Urinary bladder (tissue), 4 donors: ENCODE measurements around the gene SDCCAG8. TPM values are rescaled to one million over a fixed set of nuclear protein-coding genes. Genes with fewer than 3 reads are reported as not detected.

ENCODE experiments used
- DNase-seq: peaks from one replicate; pipeline ENCODE4 v3.0.0-alpha.2; 2015; ENCODE audit errors: extremely low spot score
- H3K27ac ChIP-seq: one replicate; pipeline ENCODE4 v1.5.1; 2013; ENCODE audit warnings: low read depth, mild to moderate bottlenecking, moderate library complexity
- H3K36me3 ChIP-seq: one replicate; pipeline ENCODE4 v1.6.1; 2013; ENCODE audit warnings: mild to moderate bottlenecking, moderate library complexity; ENCODE audit not compliant: insufficient read depth
- H3K4me1 ChIP-seq: one replicate; pipeline ENCODE4 v1.6.1; 2013; ENCODE audit warnings: mild to moderate bottlenecking, moderate library complexity; ENCODE audit not compliant: insufficient read depth
- H3K4me3 ChIP-seq: one replicate; pipeline ENCODE4 v1.5.1; 2013; ENCODE audit warnings: low read depth, low read length
- WGBS: extraction: QIAGEN DNeasy Blood & Tissue Kit; methylation state at CpG from one replicate; pipeline ENCODE4 v1.1.7; 2013; 5-methylcytosine and 5-hydroxymethylcytosine counted together
- polyA plus RNA-seq: library from polyadenylated mRNA; stranded (reverse); fragments of 200-250 nt; gene quantifications from one replicate; pipeline ENCODE4 v1.2.3, GENCODE V29; 2013
- total RNA-seq: library from RNA; depleted of rRNA; stranded (reverse); fragments of >200 nt; gene quantifications from one replicate; pipeline ENCODE4 v1.2.3, GENCODE V29; 2014
- donor health status: healthy with polysubstance abuse.
- donor health status: healthy.

Gene SDCCAG8
- total and polyA plus RNA-seq, 2 donors, result 19.0 to 85.5 TPM

GRCh38 chr1:243260221-243260880 lies 4.5 kb downstream of the SDCCAG8 start:
- H3K4me3 ChIP-seq, result no peak overlapping the region
- WGBS, result 61% methylated on average over 4 of the region's 4 CpGs
- no peak for DNase-seq
- H3K36me3 ChIP-seq, result no peaks in the 10 kb centered on the region
- no peak overlapping the region for H3K27ac ChIP-seq
- H3K4me1 ChIP-seq, result no peaks in the 10 kb centered on the region

GRCh38 chr1:243261390-243261789 lies 5.5 kb downstream of the SDCCAG8 start:
- Histone ChIP-seq H3K36me3 (no peaks in the 10 kb centered on the region), H3K27ac (no peak overlapping the region), H3K4me1 (no peaks in the 10 kb centered on the region), H3K4me3 (no peak overlapping the region)
- WGBS, result 76% methylated on average over 1 of the region's 1 CpG
- no peak for DNase-seq

DNA sequence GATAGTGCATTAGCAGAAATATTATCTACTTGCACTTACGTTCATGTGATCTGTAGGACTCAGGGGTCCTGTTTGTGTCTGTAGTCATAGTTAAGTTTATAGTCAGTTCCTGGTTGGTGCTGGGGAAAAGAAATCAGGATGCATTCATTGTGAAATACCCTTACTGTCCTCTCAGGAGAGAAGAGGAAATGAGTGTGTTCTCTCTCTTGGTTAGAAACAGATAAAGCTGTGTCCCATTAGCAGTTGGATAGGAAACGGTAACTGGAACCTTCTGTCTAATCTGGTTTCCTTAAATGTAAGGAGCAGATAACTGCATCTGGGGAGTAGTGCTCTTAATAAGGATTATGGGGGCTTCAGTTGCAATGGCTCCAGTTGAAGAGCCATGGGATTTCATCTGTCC lies 8.9 kb downstream of the SDCCAG8 start:
- Histone ChIP-seq H3K27ac (no peak overlapping the region), H3K4me3 (no peak overlapping the region), H3K4me1 (no peaks in the 10 kb centered on the region), H3K36me3 (peaks cover 1% of the 10 kb centered on the region)
- WGBS, result 61% methylated on average over 2 of the region's 2 CpGs
- DNase-seq, result no peak

GRCh38 chr1:243266231-243266630 lies 10.4 kb downstream of the SDCCAG8 start:
- DNase-seq, result no peak
- WGBS, result 94% methylated on average over 4 of the region's 4 CpGs
- peaks cover 1% of the 10 kb centered on the region for H3K36me3 ChIP-seq
- no peak overlapping the region for H3K4me3 ChIP-seq
- H3K27ac ChIP-seq, result no peak overlapping the region
- no peaks in the 10 kb centered on the region for H3K4me1 ChIP-seq

DNA sequence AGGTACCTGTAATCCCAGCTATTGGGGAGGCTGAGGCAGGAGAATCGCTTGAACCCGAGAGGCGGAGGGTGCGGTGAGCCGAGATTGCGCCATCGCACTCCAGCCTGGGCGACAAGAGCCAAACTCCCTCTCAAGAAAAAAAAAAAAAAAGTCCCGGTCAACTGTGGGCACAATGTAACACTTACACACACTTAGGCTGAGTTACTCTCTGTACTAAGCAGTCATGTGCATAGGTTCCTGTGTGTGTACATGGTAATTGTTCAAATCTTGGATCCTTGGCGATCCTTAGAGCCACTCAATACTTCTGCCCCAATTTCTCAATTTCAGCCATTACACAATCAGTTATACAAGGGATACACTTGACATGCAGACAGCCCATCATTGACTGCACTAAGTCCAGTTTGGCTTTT lies 11.6 kb downstream of the SDCCAG8 start:
- H3K36me3 ChIP-seq, result peaks cover 1% of the 10 kb centered on the region
- 87% methylated on average over 10 of the region's 10 CpGs for WGBS
- no peak overlapping the region for H3K4me3 ChIP-seq
- H3K4me1 ChIP-seq, result no peaks in the 10 kb centered on the region
- DNase-seq, result no peak
- H3K27ac ChIP-seq, result no peak overlapping the region

DNA sequence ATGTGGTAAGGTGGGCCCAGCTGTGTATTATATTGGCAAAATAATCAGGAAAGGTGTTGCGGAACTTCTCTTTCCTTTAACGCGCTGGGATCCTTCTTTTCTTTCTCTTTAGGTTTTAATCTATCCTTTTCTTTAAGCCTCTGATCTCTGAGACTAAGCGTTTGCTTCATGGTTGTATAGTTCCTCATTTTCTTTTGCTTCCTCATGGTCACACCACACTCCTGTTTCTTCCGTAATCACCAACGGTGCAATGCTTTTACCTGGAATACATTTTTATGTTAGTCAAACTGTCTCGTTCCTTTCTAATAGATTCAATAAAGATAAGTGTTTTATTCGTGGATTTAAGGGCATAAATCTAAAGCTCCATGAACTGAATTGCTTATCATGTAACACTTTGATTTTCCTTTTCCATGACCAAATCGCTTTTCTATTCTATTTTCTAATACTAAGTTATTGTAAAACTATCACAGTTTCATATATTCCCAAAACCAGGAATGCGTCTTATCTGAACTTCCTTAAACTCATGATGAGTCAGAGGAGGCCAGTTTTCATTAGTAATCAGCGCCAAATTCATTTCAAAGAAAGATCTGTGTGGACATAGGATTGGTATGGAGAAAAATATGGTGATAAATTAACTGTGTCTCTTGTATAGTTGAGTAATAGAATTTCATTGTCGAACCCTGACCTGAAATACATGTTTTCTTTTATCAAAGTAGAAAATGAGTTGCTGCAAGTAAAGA lies 12.2 kb downstream of the SDCCAG8 start:
- DNase-seq, result no peak
- Histone ChIP-seq H3K4me3 (no peak overlapping the region), H3K4me1 (no peaks in the 10 kb centered on the region), H3K27ac (no peak overlapping the region), H3K36me3 (peaks cover 1% of the 10 kb centered on the region)
- 42% methylated on average over 12 of the region's 12 CpGs for WGBS

GRCh38 chr1:243268751-243269460 lies 13.1 kb downstream of the SDCCAG8 start:
- no peak overlapping the region for H3K4me3 ChIP-seq
- H3K36me3 ChIP-seq, result peaks cover 1% of the 10 kb centered on the region
- no peak for DNase-seq
- 65% methylated on average over 13 of the region's 13 CpGs for WGBS
- H3K4me1 ChIP-seq, result no peaks in the 10 kb centered on the region
- H3K27ac ChIP-seq, result no peak overlapping the region

DNA sequence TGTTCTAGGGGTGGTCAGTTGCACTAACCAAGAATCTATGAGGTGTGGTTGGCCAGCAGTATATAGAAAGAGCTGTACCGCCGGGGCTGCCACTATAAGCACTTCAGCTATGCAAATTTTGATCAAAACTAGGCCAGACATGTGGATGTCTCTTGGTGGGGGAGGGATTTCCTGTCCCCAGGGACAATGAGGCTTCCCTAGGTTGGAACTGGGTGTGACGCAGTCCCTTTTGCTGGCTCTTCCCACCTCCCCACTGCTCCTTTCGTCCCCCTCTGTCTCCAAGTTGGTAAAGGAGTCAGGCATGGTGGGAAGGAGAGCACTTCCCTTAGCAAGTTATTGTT lies 13.6 kb downstream of the SDCCAG8 start:
- Histone ChIP-seq H3K4me1 (no peaks in the 10 kb centered on the region), H3K36me3 (peaks cover 1% of the 10 kb centered on the region), H3K4me3 (no peak overlapping the region), H3K27ac (no peak overlapping the region)
- WGBS, result 86% methylated on average over 4 of the region's 4 CpGs
- DNase-seq, result no peak

GRCh38 chr1:243270097-243270864 lies 14.4 kb downstream of the SDCCAG8 start:
- Histone ChIP-seq H3K36me3 (peaks cover 1% of the 10 kb centered on the region), H3K27ac (no peak overlapping the region), H3K4me1 (no peaks in the 10 kb centered on the region), H3K4me3 (no peak overlapping the region)
- 72% methylated on average over 6 of the region's 6 CpGs for WGBS
- DNase-seq, result no peak

GRCh38 chr1:243271996-243272395 lies 16.2 kb downstream of the SDCCAG8 start:
- H3K4me3 ChIP-seq, result no peak overlapping the region
- H3K27ac ChIP-seq, result no peak overlapping the region
- H3K4me1 ChIP-seq, result no peaks in the 10 kb centered on the region
- no peak for DNase-seq
- H3K36me3 ChIP-seq, result no peaks in the 10 kb centered on the region
- WGBS, result 73% methylated on average over 1 of the region's 1 CpG

DNA sequence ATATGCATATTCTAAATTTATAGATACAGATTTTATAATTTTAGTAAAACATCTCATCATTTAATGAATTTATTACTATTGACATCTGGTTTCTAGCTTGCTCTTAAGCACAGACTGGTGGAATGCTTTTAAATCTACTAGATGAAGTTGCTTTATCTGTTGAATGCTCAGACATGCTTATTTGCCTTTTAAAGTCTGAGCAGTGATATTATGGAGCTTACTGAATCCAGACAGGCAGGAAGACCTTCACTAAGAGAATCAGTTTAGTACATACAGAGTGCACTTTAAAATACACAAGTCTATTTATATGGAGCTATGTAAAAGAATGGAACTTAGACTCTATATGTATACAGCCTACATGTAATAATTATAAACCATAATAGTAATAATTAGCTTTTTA lies 16.6 kb downstream of the SDCCAG8 start:
- no peak for DNase-seq
- Histone ChIP-seq H3K36me3 (no peaks in the 10 kb centered on the region), H3K4me1 (no peaks in the 10 kb centered on the region), H3K4me3 (no peak overlapping the region), H3K27ac (no peak overlapping the region)

- Histone ChIP-seq H3K4me1 (no peaks in the 10 kb centered on the region), H3K36me3 (no peaks in the 10 kb centered on the region)
- 47% methylated on average over 3 of the region's 3 CpGs for WGBS
These were observed 17.7 kb downstream of the SDCCAG8 start for GRCh38 chr1:243273506-243273905.

GRCh38 chr1:243273945-243274344 lies 18.1 kb downstream of the SDCCAG8 start:
- Histone ChIP-seq H3K27ac (no peak overlapping the region), H3K4me1 (no peaks in the 10 kb centered on the region), H3K36me3 (no peaks in the 10 kb centered on the region), H3K4me3 (no peak overlapping the region)
- 76% methylated on average over 2 of the region's 2 CpGs for WGBS
- DNase-seq, result no peak

More at GRCh38 chr1:243273506-243273905, 17.7 kb downstream of the SDCCAG8 start:
- no peak overlapping the region for H3K27ac ChIP-seq
- DNase-seq, result no peak
- H3K4me3 ChIP-seq, result no peak overlapping the region
